ENCODE data around the gene AGO1.

AGO1 gene

GRCh38 chr1:35852241-35852640 lies 30.8 kb upstream of the AGO1 start:
- DNase-seq = no peak
- Histone ChIP-seq H3K23ac (ENCODE audit: low read length) (no peak overlapping the region), H2BK120ac (ENCODE audit: insufficient read depth, low read length, poor library complexity) (no peak overlapping the region), H4K12ac (ENCODE audit: low read depth, low read length) (no peak overlapping the region), H3K79me1 (ENCODE audit: low read length) (no peaks in the 10 kb centered on the region), H3K14ac (ENCODE audit: low read length) (no peak overlapping the region), H3K79me2 (ENCODE audit: control insufficient read depth, insufficient read depth, low read length, poor library complexity) (no peaks in the 10 kb centered on the region), H3K36me3 (ENCODE audit: control insufficient read depth in 1 of 2, insufficient read depth in 2 of 2, low read length in 2 of 2) (peaks cover 11 to 15% of the 10 kb centered on the region in 2 experiments), H4K91ac (ENCODE audit: low read depth, low read length) (no peak overlapping the region), H2AK5ac (ENCODE audit: low read length) (no peak overlapping the region), H3K27ac (ENCODE audit: low read depth, low read length) (no peak overlapping the region), H2AFZ (ENCODE audit: insufficient read depth, low read length, poor library complexity) (no peak overlapping the region), H3K4me3 (ENCODE audit: low read depth, low read length) (no peak overlapping the region), H3K4me2 (ENCODE audit: low read length) (no peak overlapping the region), H3K9ac (ENCODE audit: low read length) (no peak overlapping the region), H2BK12ac (ENCODE audit: low read length) (no peak overlapping the region), H2BK5ac (ENCODE audit: low read depth, low read length, poor library complexity) (no peak overlapping the region), H3K27me3 (ENCODE audit: insufficient read depth, low read length) (no peaks in the 10 kb centered on the region), H3K4ac (ENCODE audit: low read depth, low read length) (no peak overlapping the region), H3K18ac (ENCODE audit: low read length) (no peak overlapping the region), H3K4me1 (ENCODE audit: control insufficient read depth in 1 of 2, insufficient read depth in 2 of 2, low read length in 2 of 2) (no peaks in the 10 kb centered on the region), H4K8ac (ENCODE audit: low read depth, low read length) (no peak overlapping the region), H3K9me3 (ENCODE audit: insufficient read depth, low read depth, low read length) (no peaks in the 10 kb centered on the region)
- no CpG with 5 or more reads among the region's 2 CpGs for WGBS (ENCODE audit: extremely low coverage, insufficient coverage, insufficient read length)

- H3K27me3 ChIP-seq (ENCODE audit: insufficient read depth, low read length) = no peaks in the 10 kb centered on the region
- no peak overlapping the region for H3K27ac ChIP-seq (ENCODE audit: low read depth, low read length)
- H2AK5ac ChIP-seq (ENCODE audit: low read length) = no peak overlapping the region
- no peak overlapping the region for H4K91ac ChIP-seq (ENCODE audit: low read depth, low read length)
- no peak overlapping the region for H4K12ac ChIP-seq (ENCODE audit: low read depth, low read length)
- H3K79me2 ChIP-seq (ENCODE audit: control insufficient read depth, insufficient read depth, low read length, poor library complexity) = no peaks in the 10 kb centered on the region
- H3K4me2 ChIP-seq (ENCODE audit: low read length) = no peak overlapping the region
- H2AFZ ChIP-seq (ENCODE audit: insufficient read depth, low read length, poor library complexity) = no peak overlapping the region
- H3K14ac ChIP-seq (ENCODE audit: low read length) = no peak overlapping the region
- H3K4me1 ChIP-seq (ENCODE audit: control insufficient read depth in 1 of 2, insufficient read depth in 2 of 2, low read length in 2 of 2) = no peaks in the 10 kb centered on the region
- no peak for DNase-seq
- no peak overlapping the region for H3K4ac ChIP-seq (ENCODE audit: low read depth, low read length)
- H2BK5ac ChIP-seq (ENCODE audit: low read depth, low read length, poor library complexity) = no peak overlapping the region
- no peak overlapping the region for H3K18ac ChIP-seq (ENCODE audit: low read length)
- H3K9me3 ChIP-seq (ENCODE audit: insufficient read depth, low read depth, low read length) = no peaks in the 10 kb centered on the region
- no peak overlapping the region for H3K4me3 ChIP-seq (ENCODE audit: low read depth, low read length)
- no CpG with 5 or more reads among the region's 9 CpGs for whole genome bisulfite sequencing (ENCODE audit: extremely low coverage, insufficient coverage, insufficient read length)
- H3K36me3 ChIP-seq (ENCODE audit: control insufficient read depth in 1 of 2, insufficient read depth in 2 of 2, low read length in 2 of 2) = peaks cover 11 to 15% of the 10 kb centered on the region in 2 experiments
- H3K9ac ChIP-seq (ENCODE audit: low read length) = no peak overlapping the region
- H2BK12ac ChIP-seq (ENCODE audit: low read length) = no peak overlapping the region
- H2BK120ac ChIP-seq (ENCODE audit: insufficient read depth, low read length, poor library complexity) = no peak overlapping the region
- no peaks in the 10 kb centered on the region for H3K79me1 ChIP-seq (ENCODE audit: low read length)
- no peak overlapping the region for H3K23ac ChIP-seq (ENCODE audit: low read length)
- no peak overlapping the region for H4K8ac ChIP-seq (ENCODE audit: low read depth, low read length)
Measured at GRCh38 chr1:35854989-35855700, 27.9 kb upstream of the AGO1 start.

GRCh38 chr1:35856964-35857363 lies 26.0 kb upstream of the AGO1 start:
- no peak overlapping the region for H3K27ac ChIP-seq (ENCODE audit: low read depth, low read length)
- no peak overlapping the region for H3K14ac ChIP-seq (ENCODE audit: low read length)
- no peak overlapping the region for H4K91ac ChIP-seq (ENCODE audit: low read depth, low read length)
- H3K79me2 ChIP-seq (ENCODE audit: control insufficient read depth, insufficient read depth, low read length, poor library complexity) = no peaks in the 10 kb centered on the region
- no peak overlapping the region for H4K12ac ChIP-seq (ENCODE audit: low read depth, low read length)
- H2BK12ac ChIP-seq (ENCODE audit: low read length) = no peak overlapping the region
- H3K23ac ChIP-seq (ENCODE audit: low read length) = no peak overlapping the region
- peaks cover 7 to 9% of the 10 kb centered on the region in 2 experiments for H3K36me3 ChIP-seq (ENCODE audit: control insufficient read depth in 1 of 2, insufficient read depth in 2 of 2, low read length in 2 of 2)
- H3K18ac ChIP-seq (ENCODE audit: low read length) = no peak overlapping the region
- H3K9ac ChIP-seq (ENCODE audit: low read length) = no peak overlapping the region
- H2AFZ ChIP-seq (ENCODE audit: insufficient read depth, low read length, poor library complexity) = no peak overlapping the region
- no CpG with 5 or more reads among the region's 1 CpG for WGBS (ENCODE audit: extremely low coverage, insufficient coverage, insufficient read length)
- no peaks in the 10 kb centered on the region for H3K79me1 ChIP-seq (ENCODE audit: low read length)
- H2AK5ac ChIP-seq (ENCODE audit: low read length) = no peak overlapping the region
- H2BK5ac ChIP-seq (ENCODE audit: low read depth, low read length, poor library complexity) = no peak overlapping the region
- H3K4me3 ChIP-seq (ENCODE audit: low read depth, low read length) = no peak overlapping the region
- H2BK120ac ChIP-seq (ENCODE audit: insufficient read depth, low read length, poor library complexity) = no peak overlapping the region
- no peak overlapping the region for H3K4me2 ChIP-seq (ENCODE audit: low read length)
- H3K27me3 ChIP-seq (ENCODE audit: insufficient read depth, low read length) = no peaks in the 10 kb centered on the region
- no peak overlapping the region for H4K8ac ChIP-seq (ENCODE audit: low read depth, low read length)
- H3K9me3 ChIP-seq (ENCODE audit: insufficient read depth, low read depth, low read length) = no peaks in the 10 kb centered on the region
- no peaks in the 10 kb centered on the region for H3K4me1 ChIP-seq (ENCODE audit: control insufficient read depth in 1 of 2, insufficient read depth in 2 of 2, low read length in 2 of 2)
- H3K4ac ChIP-seq (ENCODE audit: low read depth, low read length) = no peak overlapping the region
- no peak for DNase-seq

- Histone ChIP-seq H3K4me2 (ENCODE audit: low read length) (no peak overlapping the region), H2AFZ (ENCODE audit: insufficient read depth, low read length, poor library complexity) (no peak overlapping the region), H3K23ac (ENCODE audit: low read length) (no peak overlapping the region), H3K9ac (ENCODE audit: low read length) (no peak overlapping the region), H4K91ac (ENCODE audit: low read depth, low read length) (no peak overlapping the region), H3K36me3 (ENCODE audit: control insufficient read depth in 1 of 2, insufficient read depth in 2 of 2, low read length in 2 of 2) (peaks cover 7 to 9% of the 10 kb centered on the region in 2 experiments), H2AK5ac (ENCODE audit: low read length) (no peak overlapping the region), H2BK12ac (ENCODE audit: low read length) (no peak overlapping the region), H2BK120ac (ENCODE audit: insufficient read depth, low read length, poor library complexity) (no peak overlapping the region), H3K4me3 (ENCODE audit: low read depth, low read length) (no peak overlapping the region), H3K18ac (ENCODE audit: low read length) (no peak overlapping the region), H3K79me1 (ENCODE audit: low read length) (no peaks in the 10 kb centered on the region), H4K8ac (ENCODE audit: low read depth, low read length) (no peak overlapping the region), H3K79me2 (ENCODE audit: control insufficient read depth, insufficient read depth, low read length, poor library complexity) (no peaks in the 10 kb centered on the region), H3K27me3 (ENCODE audit: insufficient read depth, low read length) (no peaks in the 10 kb centered on the region), H3K4me1 (ENCODE audit: control insufficient read depth in 1 of 2, insufficient read depth in 2 of 2, low read length in 2 of 2) (no peaks in the 10 kb centered on the region), H3K14ac (ENCODE audit: low read length) (no peak overlapping the region), H2BK5ac (ENCODE audit: low read depth, low read length, poor library complexity) (no peak overlapping the region), H4K12ac (ENCODE audit: low read depth, low read length) (no peak overlapping the region), H3K9me3 (ENCODE audit: insufficient read depth, low read depth, low read length) (no peaks in the 10 kb centered on the region), H3K27ac (ENCODE audit: low read depth, low read length) (no peak overlapping the region), H3K4ac (ENCODE audit: low read depth, low read length) (no peak overlapping the region)
- DNase-seq = peak in 1 of 2 donors; percentile 25
Measured at GRCh38 chr1:35857830-35858229, 25.2 kb upstream of the AGO1 start.

Data from trophoblast cell (in vitro differentiated cells and primary cell).